Skeletal muscle tissue (tissue), 4 donors: ENCODE data around the gene SLC37A2. TPM values are rescaled to one million over a fixed set of nuclear protein-coding genes. Genes with fewer than 3 reads are reported as not detected.
"Not testable (repeated sequence)": the region's sequence is repeated elsewhere in the genome, so short reads cannot be mapped to it uniquely, and the experiment has no call there.

Experiments used
- H3K27ac ChIP-seq: one replicate; pipeline ENCODE4 v1.7.0; 2013; ENCODE audit warnings: mild to moderate bottlenecking, low read depth, low read length, inconsistent platforms
- H3K27me3 ChIP-seq, 3 donors: one replicate each; pipeline ENCODE4 v1.7.0; 2013; ENCODE audit warnings: low read length in 3 of 3; ENCODE audit not compliant: control insufficient read depth in 3 of 3, insufficient read depth in 3 of 3
- H3K36me3 ChIP-seq, 3 donors: one replicate each; pipeline ENCODE4 v1.7.0; 2013; ENCODE audit warnings: low read length in 3 of 3; ENCODE audit not compliant: control insufficient read depth in 3 of 3, insufficient read depth in 3 of 3
- H3K4me1 ChIP-seq, 3 donors: one replicate each; pipeline ENCODE4 v1.7.0; 2013; ENCODE audit warnings: low read length in 3 of 3, mild to moderate bottlenecking in 3 of 3; ENCODE audit not compliant: control insufficient read depth in 3 of 3, insufficient read depth in 3 of 3
- H3K4me3 ChIP-seq, 3 donors: one replicate each; pipeline ENCODE4 v1.7.0; 2013; ENCODE audit warnings: low read length in 3 of 3
- H3K9ac ChIP-seq, 3 donors: one replicate each; pipeline ENCODE4 v1.7.0; 2013; ENCODE audit warnings: low read length in 3 of 3, mild to moderate bottlenecking in 3 of 3, moderate library complexity in 2 of 3, low read depth in 1 of 3
- H3K9me3 ChIP-seq, 3 donors: one replicate each; pipeline ENCODE4 v1.7.0; 2013; ENCODE audit warnings: low read length in 3 of 3; ENCODE audit not compliant: control insufficient read depth in 3 of 3
- total RNA-seq: library from RNA; depleted of rRNA; stranded (reverse); fragments of >200 nt; gene quantifications from one replicate; pipeline ENCODE4 v1.2.3, GENCODE V29; 2014
- donor health status: Osteomylitis.

SLC37A2 gene
- total RNA-seq, 1 donor from 2014 or later: 3.7 TPM

DNA sequence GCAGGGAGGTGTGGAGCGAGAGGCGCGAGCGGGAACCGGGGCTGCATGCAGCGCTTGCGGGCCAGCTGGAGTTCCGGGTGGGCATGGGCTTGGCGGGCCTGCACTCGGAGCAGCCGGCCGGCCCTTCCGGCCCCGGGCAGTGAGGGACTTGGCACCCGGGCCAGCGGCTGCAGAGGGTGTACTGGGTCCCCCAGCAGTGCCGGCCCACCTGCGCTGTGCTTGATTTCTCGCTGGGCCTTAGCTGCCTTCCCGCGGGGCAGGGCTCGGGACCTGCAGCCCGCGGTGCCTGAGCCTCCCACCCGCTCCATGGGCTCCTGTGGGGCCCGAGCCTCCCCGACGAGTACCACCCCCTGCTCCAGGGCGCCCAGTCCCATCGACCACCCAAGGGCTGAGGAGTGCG lies 26.4 kb downstream of the SLC37A2 start:
- H3K27me3 ChIP-seq: peaks cover 3 to 14% (median 4%) of the 10 kb centered on the region in 3 donors
- not testable (repeated sequence) for H3K9me3 ChIP-seq, H3K4me1 ChIP-seq, H3K36me3 ChIP-seq, H3K9ac ChIP-seq, H3K27ac ChIP-seq, H3K4me3 ChIP-seq

DNA sequence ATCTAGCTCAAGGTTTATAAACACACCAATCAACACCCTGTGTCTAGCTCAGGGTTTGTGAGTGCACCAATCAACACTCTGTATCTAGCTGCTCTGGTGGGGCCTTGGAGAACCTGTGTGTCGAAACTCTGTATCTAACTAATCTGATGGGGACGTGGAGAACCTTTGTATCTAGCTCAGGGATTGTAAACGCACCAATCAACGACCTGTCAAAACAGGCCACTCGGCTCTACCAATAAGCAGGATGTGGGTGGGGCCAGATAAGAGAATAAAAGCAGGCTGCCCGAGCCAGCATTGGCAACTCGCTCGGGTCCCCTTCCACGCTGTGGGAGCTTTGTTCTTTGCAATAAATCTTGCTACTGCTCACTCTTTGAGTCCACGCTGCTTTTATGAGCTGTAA lies 27.0 kb downstream of the SLC37A2 start:
- not testable (repeated sequence) for H3K27me3 ChIP-seq, H3K4me3 ChIP-seq, H3K36me3 ChIP-seq, H3K27ac ChIP-seq, H3K4me1 ChIP-seq, H3K9me3 ChIP-seq, H3K9ac ChIP-seq

DNA sequence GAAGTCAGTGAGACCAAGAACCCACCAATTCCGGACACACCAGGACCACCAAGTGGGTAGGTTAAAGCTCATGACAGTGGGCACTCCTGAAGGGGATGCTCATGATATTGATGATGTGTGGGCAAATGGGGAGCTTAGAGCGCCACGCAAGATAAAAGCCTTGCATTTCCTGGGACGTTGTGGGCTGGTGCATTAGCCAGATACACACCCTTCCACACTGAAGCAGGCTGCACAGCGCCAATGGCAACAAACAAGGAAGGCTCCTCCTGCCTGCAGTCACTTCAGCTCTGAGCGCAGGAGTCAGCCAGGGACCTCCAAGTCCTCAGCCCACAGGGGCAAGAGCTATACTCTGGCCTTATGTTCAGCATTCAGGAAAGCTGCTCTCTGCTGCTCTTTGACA lies 27.7 kb downstream of the SLC37A2 start:
- H3K36me3 ChIP-seq: peaks cover 0 to 7% (median 0%) of the 10 kb centered on the region in 3 donors

DNA sequence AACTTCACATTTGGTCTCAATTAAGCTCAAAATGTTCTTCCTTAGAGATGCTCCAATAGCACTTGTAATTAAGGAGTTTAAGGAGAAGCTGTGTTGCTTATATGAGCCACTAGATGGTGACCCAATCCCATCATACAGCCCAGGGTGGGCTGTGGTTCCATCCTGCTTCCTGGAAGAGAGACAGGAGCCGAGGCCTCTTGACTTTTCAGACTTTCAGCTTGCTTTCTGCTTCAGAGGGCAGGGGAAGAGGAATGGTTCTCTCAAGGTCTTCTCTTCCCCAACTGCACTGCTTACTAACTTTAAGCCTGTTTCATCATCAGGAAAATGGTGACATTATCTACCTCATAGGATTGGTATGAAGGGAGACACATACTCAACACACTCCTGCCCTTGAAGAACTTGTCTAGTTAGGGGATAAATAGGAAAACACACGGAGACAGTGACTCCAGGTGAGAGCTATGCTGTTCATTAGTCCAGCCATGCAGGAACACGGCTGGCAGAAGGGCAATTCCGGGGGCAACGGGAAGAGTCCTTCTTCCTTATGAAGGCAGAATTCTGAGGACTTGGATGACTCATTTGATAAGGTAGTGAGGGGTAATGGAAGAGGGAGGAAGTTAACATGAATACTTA lies 28.3 kb downstream of the SLC37A2 start:
- Histone ChIP-seq H3K27me3 (peaks cover 0 to 2% (median 0%) of the 10 kb centered on the region in 3 donors), H3K4me1 (peaks cover 3 to 6% (median 6%) of the 10 kb centered on the region in 3 donors), H3K36me3 (peaks cover 0 to 13% (median 2%) of the 10 kb centered on the region in 3 donors), H3K27ac (no peak overlapping the region), H3K4me3 (no peak overlapping the region), H3K9ac (peak overlapping the region in 1 of 3 donors; percentile 50), H3K9me3 (no peaks in the 10 kb centered on the region)

More for the DNA sequence above, 27.7 kb downstream of the SLC37A2 start:
- Histone ChIP-seq H3K4me3 (no peak overlapping the region), H3K9ac (no peak overlapping the region), H3K4me1 (peaks cover 3 to 6% (median 6%) of the 10 kb centered on the region in 3 donors), H3K27ac (no peak overlapping the region), H3K27me3 (peaks cover 0 to 3% (median 0%) of the 10 kb centered on the region in 3 donors), H3K9me3 (no peaks in the 10 kb centered on the region)

DNA sequence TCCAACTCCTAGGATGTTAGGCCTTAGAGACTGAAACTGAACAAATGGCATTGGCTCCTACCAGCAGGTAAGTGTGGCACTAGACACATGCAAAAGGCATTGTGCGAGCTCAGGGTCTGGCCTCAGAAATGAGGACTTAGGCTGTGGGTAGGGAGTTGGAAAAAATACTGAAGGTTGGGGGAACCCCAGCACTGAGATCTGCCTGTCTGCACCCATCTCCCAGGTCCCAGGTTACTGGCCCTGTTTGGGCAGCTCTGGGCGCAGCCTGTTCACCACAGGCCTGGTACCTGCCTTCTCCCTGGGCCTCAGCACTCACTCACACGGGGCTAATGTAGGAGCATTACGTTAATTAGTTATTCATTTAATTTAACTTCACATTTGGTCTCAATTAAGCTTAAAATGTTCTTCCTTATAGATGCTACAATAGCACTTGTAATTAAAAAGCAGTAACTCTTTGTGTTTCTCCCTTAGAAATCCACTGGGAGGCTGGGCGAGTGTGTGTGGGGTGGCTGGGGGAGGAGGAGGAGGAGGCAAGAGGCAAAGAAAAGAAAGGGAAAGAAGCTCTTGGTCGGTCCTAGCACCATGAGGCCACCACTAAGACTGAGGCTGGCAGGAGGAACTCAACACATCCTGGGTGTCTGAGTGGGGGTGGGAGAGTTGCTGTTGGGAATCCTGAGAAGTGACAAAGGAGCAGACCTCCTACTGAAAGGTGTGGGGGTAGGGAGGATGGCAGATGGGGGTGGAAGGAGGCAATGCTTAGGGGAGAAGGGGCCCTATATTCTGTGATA lies 29.0 kb downstream of the SLC37A2 start:
- Histone ChIP-seq H3K27me3 (no peaks in the 10 kb centered on the region), H3K4me3 (no peak overlapping the region), H3K27ac (no peak overlapping the region), H3K9ac (peak overlapping the region in 1 of 3 donors; percentile 50), H3K36me3 (peaks cover 0 to 18% (median 9%) of the 10 kb centered on the region in 3 donors), H3K4me1 (peaks cover 3 to 6% (median 6%) of the 10 kb centered on the region in 3 donors), H3K9me3 (no peaks in the 10 kb centered on the region)

DNA sequence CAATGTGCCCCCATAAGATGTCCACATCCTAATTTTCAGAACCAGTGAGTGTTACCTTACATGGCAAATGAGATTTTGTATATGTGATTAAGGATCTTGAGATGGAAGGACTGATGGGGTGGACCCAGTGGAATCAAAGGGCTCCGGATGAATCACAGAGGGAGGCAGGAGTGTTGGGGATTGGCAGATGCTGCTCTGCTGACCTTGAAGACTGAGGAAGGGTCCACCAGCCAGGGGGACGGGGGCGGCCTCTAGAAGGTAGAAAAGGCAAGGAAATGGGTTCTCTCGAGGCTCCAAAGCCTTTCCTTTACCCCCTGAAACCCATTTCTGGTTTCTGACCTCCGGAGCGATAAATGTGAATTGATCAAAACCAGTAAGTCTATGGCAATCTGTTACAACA lies 29.6 kb downstream of the SLC37A2 start:
- no peak overlapping the region for H3K4me3 ChIP-seq
- H3K27me3 ChIP-seq: no peaks in the 10 kb centered on the region
- peaks cover 5 to 22% (median 15%) of the 10 kb centered on the region in 3 donors for H3K36me3 ChIP-seq
- H3K9me3 ChIP-seq: no peaks in the 10 kb centered on the region
- H3K9ac ChIP-seq: no peak overlapping the region
- H3K27ac ChIP-seq: no peak overlapping the region
- H3K4me1 ChIP-seq: peaks cover 3 to 6% (median 6%) of the 10 kb centered on the region in 3 donors

DNA sequence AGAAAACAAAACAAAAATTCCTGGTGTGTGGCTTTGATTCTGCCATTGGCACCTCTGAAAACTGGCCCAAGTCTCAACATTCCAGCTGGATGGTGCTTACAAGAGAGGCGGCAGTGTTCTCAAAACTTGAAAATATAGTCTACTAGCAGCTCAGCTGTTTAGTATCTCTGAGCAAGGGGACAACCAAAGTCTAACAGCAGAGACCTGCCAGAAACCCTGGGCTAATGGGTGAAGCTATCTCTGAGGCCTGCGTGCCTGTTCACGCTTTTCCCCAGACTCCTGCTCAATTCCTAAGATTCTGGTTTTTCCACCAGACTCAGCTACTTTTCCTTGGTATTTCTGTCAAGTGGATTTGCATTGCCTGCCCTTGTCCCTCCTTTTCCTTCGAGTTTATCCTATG lies 30.4 kb downstream of the SLC37A2 start:
- Histone ChIP-seq H3K27ac (no peak overlapping the region), H3K9me3 (no peaks in the 10 kb centered on the region), H3K4me1 (peaks cover 3 to 6% (median 6%) of the 10 kb centered on the region in 3 donors), H3K4me3 (no peak overlapping the region), H3K27me3 (no peaks in the 10 kb centered on the region), H3K36me3 (peaks cover 5 to 25% (median 19%) of the 10 kb centered on the region in 3 donors), H3K9ac (no peak overlapping the region)

DNA sequence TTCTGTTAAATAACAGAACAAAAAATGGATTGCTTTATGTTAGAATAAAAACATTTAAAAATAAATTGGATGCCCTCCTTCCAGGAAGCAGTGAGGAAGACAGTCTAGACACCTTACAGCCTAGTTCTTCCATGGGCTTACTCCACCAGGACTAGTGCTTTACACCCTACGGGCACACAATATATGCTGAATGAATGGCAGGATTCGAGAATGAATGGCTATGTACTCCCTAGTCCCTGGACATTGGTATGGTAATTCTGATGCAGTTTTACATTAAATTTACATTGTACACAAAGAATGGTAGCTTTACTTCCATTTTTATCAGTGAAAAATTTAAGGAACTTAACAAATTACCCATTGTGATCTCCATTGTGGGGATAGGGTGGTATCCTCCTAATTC lies 31.6 kb downstream of the SLC37A2 start:
- H3K4me1 ChIP-seq: peaks cover 3 to 6% (median 6%) of the 10 kb centered on the region in 3 donors
- H3K9ac ChIP-seq: no peak overlapping the region
- no peaks in the 10 kb centered on the region for H3K9me3 ChIP-seq
- no peaks in the 10 kb centered on the region for H3K27me3 ChIP-seq
- no peak overlapping the region for H3K4me3 ChIP-seq
- H3K36me3 ChIP-seq: peaks cover 5 to 36% (median 27%) of the 10 kb centered on the region in 3 donors
- H3K27ac ChIP-seq: no peak overlapping the region

DNA sequence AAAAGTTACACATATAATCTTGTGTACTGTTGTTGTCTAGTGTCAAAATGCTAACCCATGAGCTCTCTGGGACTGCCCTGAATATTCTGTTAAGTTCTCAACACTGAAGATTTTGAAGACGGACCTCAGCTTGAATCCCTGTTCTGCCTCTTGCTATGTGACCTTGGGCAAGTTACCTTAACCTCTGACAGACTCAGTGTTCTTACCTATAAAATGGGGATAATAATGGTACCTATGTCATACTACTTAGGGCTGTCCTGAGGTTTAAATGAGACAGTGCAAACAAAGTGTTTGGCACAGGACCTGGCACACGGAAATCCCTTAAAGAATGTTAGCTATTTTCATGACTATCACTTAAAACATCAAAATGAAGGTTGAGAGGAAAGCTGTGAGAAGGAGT lies 37.0 kb downstream of the SLC37A2 start:
- Histone ChIP-seq H3K27me3 (no peaks in the 10 kb centered on the region), H3K9ac (no peak overlapping the region), H3K4me1 (no peaks in the 10 kb centered on the region), H3K4me3 (no peak overlapping the region), H3K27ac (no peak overlapping the region), H3K36me3 (peaks cover 17 to 44% (median 40%) of the 10 kb centered on the region in 3 donors), H3K9me3 (no peaks in the 10 kb centered on the region)

DNA sequence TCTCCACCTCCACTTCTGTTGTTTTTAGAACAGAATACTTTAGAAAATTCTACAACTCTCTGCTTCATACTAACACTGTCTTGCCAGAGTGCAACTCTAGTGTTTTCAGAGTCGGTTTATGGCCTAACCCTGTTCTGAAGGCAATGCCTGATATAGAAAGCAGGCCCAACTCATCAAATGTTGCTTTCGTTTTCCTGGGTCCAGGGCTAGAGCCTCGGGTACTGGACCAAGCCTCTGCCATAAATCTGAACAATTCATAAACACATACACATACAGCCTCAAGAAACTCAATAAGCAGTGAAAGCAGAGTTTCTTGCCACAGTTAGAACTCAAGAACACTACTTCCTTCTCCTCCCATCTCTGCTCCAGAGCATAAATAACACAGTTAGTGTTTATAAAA lies 38.5 kb downstream of the SLC37A2 start:
- H3K27ac ChIP-seq: no peak overlapping the region
- H3K9ac ChIP-seq: no peak overlapping the region
- no peak overlapping the region for H3K4me3 ChIP-seq
- no peaks in the 10 kb centered on the region for H3K4me1 ChIP-seq
- no peaks in the 10 kb centered on the region for H3K27me3 ChIP-seq
- no peaks in the 10 kb centered on the region for H3K9me3 ChIP-seq
- H3K36me3 ChIP-seq: peaks cover 17 to 36% (median 33%) of the 10 kb centered on the region in 3 donors
